SU-DHL-6 (cell line): ENCODE results near the gene GNB1L.

Experiments
- H2AFZ ChIP-seq: fragments of 200-600 bp; sonication (generic); 2 replicates; pipeline ENCODE4 v1.6.1; 2014; ENCODE audit warnings: low read depth, mild to moderate bottlenecking, moderate library complexity, mixed read lengths, antibody characterized with exemption, low read length; ENCODE audit not compliant: severe bottlenecking
- H3F3A ChIP-seq: fragments of 200-600 bp; shearing (Covaris generic); 2 replicates; pipeline ENCODE4 v1.6.0; 2016; ENCODE audit warnings: antibody characterized with exemption, mild to moderate bottlenecking; ENCODE audit not compliant: insufficient read depth
- H3K27ac ChIP-seq: fragments of 200-600 bp; sonication (generic); 2 replicates; pipeline ENCODE4 v1.5.1; 2016; ENCODE audit warnings: low read depth, mild to moderate bottlenecking, low read length, moderate library complexity, mixed read lengths
- H3K27me3 ChIP-seq: fragments of 200-600 bp; sonication (generic), shearing (Covaris generic); 2 replicates; pipeline ENCODE4 v1.6.0; 2014; ENCODE audit warnings: mild to moderate bottlenecking, low read length
- H3K36me3 ChIP-seq: fragments of 200-600 bp; sonication (generic); 2 replicates; pipeline ENCODE4 v1.6.1; 2014; ENCODE audit warnings: mild to moderate bottlenecking, low read length, mixed read lengths
- H3K4me2 ChIP-seq: fragments of 300-600, 200-600 bp; shearing (Covaris generic), sonication (generic); 2 replicates; pipeline ENCODE4 v1.6.0; 2014; ENCODE audit warnings: low read length, low read depth, mild to moderate bottlenecking; ENCODE audit not compliant: poor library complexity, severe bottlenecking
- H3K4me3 ChIP-seq: fragments of 200-600 bp; sonication (generic); 2 replicates; pipeline ENCODE4 v1.5.1; 2014; ENCODE audit warnings: antibody characterized with exemption, low read length, mild to moderate bottlenecking, mixed read lengths; ENCODE audit not compliant: insufficient read depth, poor library complexity, severe bottlenecking
- H3K79me2 ChIP-seq: fragments of 200-600 bp; sonication (generic); 2 replicates; pipeline ENCODE4 v1.6.1; 2014; ENCODE audit warnings: mild to moderate bottlenecking, low read length, moderate library complexity; ENCODE audit not compliant: insufficient read depth
- H3K9ac ChIP-seq: fragments of 200-600 bp; sonication (generic); 2 replicates; pipeline ENCODE4 v1.7.0; 2014; ENCODE audit warnings: mild to moderate bottlenecking, low read length
- H3K9me2 ChIP-seq: fragments of 200-600 bp; sonication (generic); replicated peaks from 2 replicates; pipeline ENCODE4 v1.6.1; 2014; ENCODE audit warnings: low read length; ENCODE audit not compliant: insufficient read depth
- H3K9me3 ChIP-seq: fragments of 200-600 bp; sonication (generic); 2 replicates; pipeline ENCODE4 v1.6.1; 2014; ENCODE audit warnings: low read length, mixed read lengths; ENCODE audit not compliant: insufficient read depth
- H4K20me1 ChIP-seq: fragments of 200-600 bp; sonication (generic); 2 replicates; pipeline ENCODE4 v1.6.1; 2014; ENCODE audit warnings: low read depth, mild to moderate bottlenecking, antibody characterized with exemption, low read length, moderate library complexity, mixed read lengths
- EZH2phosphoT487 ChIP-seq: fragments of 200-600 bp; sonication (generic), shearing (Covaris generic); conservative IDR thresholded peaks from 2 replicates; pipeline ENCODE4 v1.6.1; 2018; ENCODE audit warnings: mild to moderate bottlenecking, antibody characterized with exemption, low read length, moderate library complexity, mixed read lengths
- TF ChIP-seq, protein P1 (sequence below): fragments of 200-600 bp; sonication (generic); IDR thresholded peaks from one replicate; pipeline ENCODE4 v1.5.1; 2017; ENCODE audit warnings: antibody characterized with exemption, mild to moderate bottlenecking, low read length, moderate library complexity; ENCODE audit not compliant: insufficient read depth, poor library complexity, severe bottlenecking

GNB1L gene, protein sequence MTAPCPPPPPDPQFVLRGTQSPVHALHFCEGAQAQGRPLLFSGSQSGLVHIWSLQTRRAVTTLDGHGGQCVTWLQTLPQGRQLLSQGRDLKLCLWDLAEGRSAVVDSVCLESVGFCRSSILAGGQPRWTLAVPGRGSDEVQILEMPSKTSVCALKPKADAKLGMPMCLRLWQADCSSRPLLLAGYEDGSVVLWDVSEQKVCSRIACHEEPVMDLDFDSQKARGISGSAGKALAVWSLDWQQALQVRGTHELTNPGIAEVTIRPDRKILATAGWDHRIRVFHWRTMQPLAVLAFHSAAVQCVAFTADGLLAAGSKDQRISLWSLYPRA

DNA sequence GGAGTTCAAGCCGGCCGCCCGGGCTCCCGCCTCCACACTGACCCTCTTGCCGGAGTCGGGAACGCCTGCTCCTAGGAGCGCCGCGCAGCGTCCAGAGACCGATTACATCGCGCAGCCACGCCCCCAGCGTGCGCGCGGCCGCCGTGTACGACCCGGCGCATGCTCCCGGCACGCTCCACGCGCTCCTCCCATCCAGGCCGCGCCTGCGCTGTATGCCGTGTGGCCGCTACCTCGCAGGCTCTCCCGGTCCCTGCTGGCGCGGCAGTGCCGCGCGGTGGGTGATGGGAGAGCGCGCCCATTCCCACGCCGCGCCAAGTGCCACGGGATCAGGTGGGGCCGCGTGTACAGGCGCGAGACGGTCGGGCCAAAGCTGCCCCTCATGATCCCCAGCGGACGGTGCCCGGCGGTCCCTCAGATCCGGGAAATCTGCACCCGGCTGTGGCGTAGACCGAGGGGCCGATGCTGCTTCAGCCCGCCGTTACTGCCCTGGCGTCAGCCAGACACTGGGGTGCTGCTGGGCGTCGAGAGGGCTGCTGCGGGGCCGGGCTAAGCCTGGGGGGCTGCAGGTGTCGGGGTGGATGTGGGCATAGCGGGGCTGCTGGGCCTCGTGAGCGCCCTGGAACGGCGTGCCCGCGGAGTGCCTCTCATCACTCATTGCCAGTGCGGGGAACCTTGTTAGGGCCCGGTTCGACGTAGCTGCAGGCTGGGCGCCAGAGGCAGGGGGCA lies at the start of gene GNB1L, which contains the start of gene RTL10:
TSS of gene GNB1L (minus strand) at position 97 of the 726 bp plus-strand sequence. CDS start 33,519 bp downstream, outside the sequence.
TSS of gene RTL10 (minus strand) at position 97 of the 726 bp plus-strand sequence. CDS start 2,613 bp downstream, outside the sequence.
- Histone ChIP-seq H4K20me1 (no peaks in the 10 kb centered on the region), H3K36me3 (no peaks in the 10 kb centered on the region), H3K27me3 (no peaks in the 10 kb centered on the region), H3K4me3 (peak within 1 kb of the TSS; percentile 78), H3K79me2 (peaks cover 29% of the 10 kb centered on the region), H3K4me2 (peak within 1 kb of the TSS; percentile 81), H3K9ac (peak within 1 kb of the TSS; percentile 97), H3F3A (no peaks in the 10 kb centered on the region), H3K9me2 (no peaks in the 10 kb centered on the region), H3K27ac (peak within 1 kb of the TSS; percentile 71), H2AFZ (peak within 1 kb of the TSS; percentile 64), H3K9me3 (no peaks in the 10 kb centered on the region)
- TF ChIP-seq, protein P1, sequence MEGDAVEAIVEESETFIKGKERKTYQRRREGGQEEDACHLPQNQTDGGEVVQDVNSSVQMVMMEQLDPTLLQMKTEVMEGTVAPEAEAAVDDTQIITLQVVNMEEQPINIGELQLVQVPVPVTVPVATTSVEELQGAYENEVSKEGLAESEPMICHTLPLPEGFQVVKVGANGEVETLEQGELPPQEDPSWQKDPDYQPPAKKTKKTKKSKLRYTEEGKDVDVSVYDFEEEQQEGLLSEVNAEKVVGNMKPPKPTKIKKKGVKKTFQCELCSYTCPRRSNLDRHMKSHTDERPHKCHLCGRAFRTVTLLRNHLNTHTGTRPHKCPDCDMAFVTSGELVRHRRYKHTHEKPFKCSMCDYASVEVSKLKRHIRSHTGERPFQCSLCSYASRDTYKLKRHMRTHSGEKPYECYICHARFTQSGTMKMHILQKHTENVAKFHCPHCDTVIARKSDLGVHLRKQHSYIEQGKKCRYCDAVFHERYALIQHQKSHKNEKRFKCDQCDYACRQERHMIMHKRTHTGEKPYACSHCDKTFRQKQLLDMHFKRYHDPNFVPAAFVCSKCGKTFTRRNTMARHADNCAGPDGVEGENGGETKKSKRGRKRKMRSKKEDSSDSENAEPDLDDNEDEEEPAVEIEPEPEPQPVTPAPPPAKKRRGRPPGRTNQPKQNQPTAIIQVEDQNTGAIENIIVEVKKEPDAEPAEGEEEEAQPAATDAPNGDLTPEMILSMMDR: no peak
- TF ChIP-seq EZH2phosphoT487: no peak

DNA sequence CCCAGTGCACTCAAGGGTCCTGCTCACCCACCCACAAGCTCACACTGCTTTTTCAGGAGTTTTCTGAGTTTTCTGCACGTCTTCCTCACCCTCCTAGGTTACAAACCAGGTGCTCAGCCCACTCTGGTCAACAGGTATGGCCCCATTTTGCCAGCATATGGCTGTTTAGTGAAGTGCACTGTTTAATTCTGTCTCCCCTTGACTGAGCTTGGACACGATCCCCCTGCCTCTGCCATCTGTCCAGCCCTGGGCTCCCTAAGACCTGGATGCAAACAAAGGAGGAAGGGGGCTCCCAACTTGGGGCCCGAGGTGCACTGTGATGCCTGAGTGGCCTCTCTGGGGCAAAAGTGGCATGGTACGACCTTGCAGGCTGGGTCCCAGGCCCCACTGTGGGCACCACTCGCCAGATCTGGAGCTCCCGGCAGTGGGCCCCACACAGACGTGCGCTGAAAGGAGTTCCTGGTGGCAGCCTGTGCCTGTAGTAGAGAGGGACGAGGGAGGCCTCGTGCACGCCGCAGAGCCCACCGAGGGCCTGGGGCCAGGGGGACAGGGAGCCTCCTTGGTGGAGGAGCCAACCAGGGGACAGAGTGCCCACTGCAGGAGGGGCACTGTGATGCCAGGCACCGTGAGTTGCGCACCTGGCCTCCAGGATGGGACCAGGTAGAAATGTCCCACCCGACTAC lies 49.6 kb upstream of the GNB1L start:
- H3K4me3 ChIP-seq: no peak overlapping the region
- no peaks in the 10 kb centered on the region for H3F3A ChIP-seq
- TF ChIP-seq, protein P1: no peak
- TF ChIP-seq EZH2phosphoT487: no peak
- no peak overlapping the region for H3K27ac ChIP-seq
- H3K9me3 ChIP-seq: no peaks in the 10 kb centered on the region
- no peaks in the 10 kb centered on the region for H3K27me3 ChIP-seq
- no peaks in the 10 kb centered on the region for H3K36me3 ChIP-seq
- H3K79me2 ChIP-seq: no peaks in the 10 kb centered on the region
- no peak overlapping the region for H3K9ac ChIP-seq
- no peaks in the 10 kb centered on the region for H4K20me1 ChIP-seq
- H2AFZ ChIP-seq: no peak overlapping the region
- H3K4me2 ChIP-seq: no peak overlapping the region
- no peaks in the 10 kb centered on the region for H3K9me2 ChIP-seq

DNA sequence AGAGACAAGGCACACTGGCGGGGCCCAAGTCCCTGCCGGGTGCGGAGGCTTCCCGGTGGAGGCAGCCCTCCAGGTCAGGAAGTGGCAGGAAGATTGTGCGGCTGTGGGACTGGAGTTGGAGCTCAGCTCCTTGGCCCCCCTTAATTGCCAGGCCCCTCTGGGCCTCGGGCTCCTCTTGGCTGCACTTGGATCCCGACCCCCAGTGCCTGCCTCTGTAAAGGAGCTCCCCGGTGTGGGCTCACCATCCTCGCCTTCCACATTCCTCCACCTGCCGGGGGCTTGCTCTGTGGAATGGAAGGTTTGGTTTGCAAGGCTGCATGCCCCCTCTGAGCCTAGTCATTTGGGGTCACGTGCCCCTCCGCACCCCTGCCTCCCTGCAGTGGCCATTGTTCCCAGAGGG lies 48.8 kb upstream of the GNB1L start:
- Histone ChIP-seq H3K79me2 (no peaks in the 10 kb centered on the region), H3K27ac (no peak overlapping the region), H2AFZ (no peak overlapping the region), H4K20me1 (no peaks in the 10 kb centered on the region), H3K4me2 (no peak overlapping the region), H3K4me3 (no peak overlapping the region), H3K9me2 (no peaks in the 10 kb centered on the region), H3K36me3 (no peaks in the 10 kb centered on the region), H3K9me3 (no peaks in the 10 kb centered on the region), H3K9ac (no peak overlapping the region), H3K27me3 (no peaks in the 10 kb centered on the region), H3F3A (no peaks in the 10 kb centered on the region)
- TF ChIP-seq EZH2phosphoT487: no peak
- TF ChIP-seq, protein P1: no peak
